Right renal pelvis (tissue), 4 donors: ENCODE measurements around the gene EIPR1. TPM values are rescaled to one million over a fixed set of nuclear protein-coding genes. Genes with fewer than 3 reads are reported as not detected.

Experiments
- DNase-seq, 4 donors: peaks; one replicate each; pipeline ENCODE4 v3.0.0-alpha.2; 2013; ENCODE audit warnings: low read depth in 4 of 4, low spot score in 3 of 4, missing footprints in 1 of 4
- polyA plus RNA-seq, 4 donors: library from polyadenylated mRNA; unstranded; fragments of 120-200 nt; gene quantifications; one replicate each; pipeline ENCODE4 v1.2.1, GENCODE V29; 2013; ENCODE audit not compliant: insufficient read length in 4 of 4

The EIPR1 gene
- polyA plus RNA-seq, 4 donors = 25.4 to 26.1 (median 25.6) TPM

DNA sequence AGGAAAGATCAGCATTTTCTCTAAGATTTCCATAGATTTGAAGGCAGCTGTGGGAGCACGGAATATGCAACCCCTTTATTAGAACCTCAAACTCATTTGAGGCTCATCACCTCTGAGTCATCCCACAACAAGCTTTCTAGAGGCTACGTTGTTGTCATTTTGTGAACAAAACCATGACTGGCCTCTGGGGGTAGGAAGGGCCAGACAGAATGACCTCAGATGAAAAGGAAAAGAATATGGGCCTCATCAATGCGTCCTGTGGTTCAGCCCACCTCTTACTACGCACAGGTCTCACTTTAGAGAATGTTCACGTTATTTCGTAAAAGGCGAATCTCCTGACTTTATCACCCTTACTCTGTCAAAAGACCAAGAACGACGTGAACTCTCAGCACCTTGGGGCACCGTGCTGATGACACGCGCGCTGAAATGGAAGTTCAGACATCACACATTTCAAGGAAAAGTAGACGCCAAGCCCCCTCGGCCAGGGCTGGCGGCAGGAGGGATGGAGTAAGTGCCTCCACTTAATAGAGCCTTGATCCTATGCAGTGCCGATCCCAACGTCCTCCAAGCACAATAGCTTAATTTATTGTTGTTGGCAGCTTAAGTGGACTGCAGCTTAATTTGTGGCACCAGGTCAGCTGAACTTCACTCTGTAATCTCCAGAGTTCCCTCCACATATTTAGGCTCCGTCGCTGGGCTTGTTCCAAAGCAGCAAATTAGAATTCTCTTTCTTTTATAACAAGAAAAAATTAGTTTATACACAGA lies 208.3 kb downstream of the EIPR1 start:
- no peak for DNase-seq

DNA sequence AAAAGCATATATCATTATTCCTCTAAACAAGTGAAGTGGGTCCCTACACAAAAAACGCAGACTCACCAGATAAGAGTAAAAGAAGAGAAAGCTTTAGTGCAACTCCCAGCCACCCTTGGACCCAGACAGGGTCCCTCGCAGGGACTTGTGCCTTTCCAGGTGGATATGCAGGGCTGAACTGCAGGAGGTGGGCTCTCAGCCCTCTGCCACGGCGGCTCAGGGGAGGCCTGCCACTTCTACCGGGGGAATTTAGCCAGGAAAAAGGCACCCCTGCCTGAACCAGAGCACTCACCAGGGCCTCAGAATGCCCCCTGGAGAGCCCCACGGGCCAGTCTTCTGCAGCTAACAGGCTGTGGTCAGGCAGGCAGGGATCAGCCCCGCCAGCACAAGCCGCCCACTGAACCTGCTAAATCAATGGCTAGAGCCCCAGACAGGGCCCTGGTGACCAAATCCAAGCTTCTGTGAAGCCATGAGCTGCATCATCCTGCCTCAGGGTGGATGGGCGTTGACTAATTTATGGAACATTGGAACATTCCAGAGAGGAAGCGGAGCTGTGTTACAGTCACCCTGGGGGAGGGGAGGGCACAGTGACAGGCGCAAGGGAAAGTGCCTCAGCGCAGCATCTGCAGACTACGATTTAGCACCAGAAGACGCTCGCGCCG lies 209.3 kb downstream of the EIPR1 start:
- no peak for DNase-seq

DNA sequence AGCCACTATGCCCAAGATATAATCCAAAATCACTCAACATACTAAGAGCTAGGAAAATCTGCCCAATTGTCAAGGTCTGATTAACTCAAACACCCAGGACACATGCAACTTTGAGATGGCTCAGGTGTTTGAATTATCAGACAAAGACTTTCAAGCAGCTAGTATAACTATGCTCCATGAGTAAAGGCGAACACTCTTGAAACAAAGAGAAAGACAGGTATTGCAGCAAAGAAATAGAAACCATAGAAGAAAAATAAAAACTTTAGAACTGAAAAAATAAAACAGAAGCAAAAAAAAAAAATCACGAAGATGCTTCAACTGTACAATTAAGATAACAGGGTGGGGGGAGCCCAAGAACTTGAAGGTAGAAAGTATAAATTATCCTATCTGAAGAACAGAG lies 214.2 kb downstream of the EIPR1 start:
- DNase-seq = no peak

DNA sequence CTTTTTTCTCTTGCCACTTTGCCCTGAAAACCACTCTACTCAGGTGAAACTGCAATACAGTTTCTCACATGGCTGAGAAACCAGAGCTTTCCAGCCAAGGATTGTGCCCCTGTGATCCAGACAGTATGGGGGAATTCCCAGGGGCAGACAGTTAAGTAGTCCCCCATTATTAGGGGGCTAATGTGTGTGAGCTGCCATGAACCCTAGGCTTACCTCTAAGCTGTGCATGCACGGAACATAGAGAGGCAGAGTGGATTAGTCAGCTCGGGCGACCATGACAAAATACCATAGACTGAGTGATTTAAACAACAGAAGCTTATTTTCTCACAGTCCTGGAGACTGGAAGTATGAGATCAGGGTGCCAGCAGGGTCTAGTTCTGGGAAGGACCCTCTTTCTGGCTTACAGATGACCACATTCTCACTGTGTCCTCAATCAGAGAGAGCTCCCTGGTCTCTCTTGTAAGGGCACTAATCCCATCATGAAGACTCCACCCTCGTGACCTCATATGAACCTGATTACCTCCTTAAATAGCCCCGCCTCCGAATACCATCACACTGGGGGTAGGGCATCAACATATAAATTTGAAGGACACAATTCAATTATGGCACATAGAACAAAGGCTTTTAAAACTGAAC lies 215.1 kb downstream of the EIPR1 start:
- no peak for DNase-seq

DNA sequence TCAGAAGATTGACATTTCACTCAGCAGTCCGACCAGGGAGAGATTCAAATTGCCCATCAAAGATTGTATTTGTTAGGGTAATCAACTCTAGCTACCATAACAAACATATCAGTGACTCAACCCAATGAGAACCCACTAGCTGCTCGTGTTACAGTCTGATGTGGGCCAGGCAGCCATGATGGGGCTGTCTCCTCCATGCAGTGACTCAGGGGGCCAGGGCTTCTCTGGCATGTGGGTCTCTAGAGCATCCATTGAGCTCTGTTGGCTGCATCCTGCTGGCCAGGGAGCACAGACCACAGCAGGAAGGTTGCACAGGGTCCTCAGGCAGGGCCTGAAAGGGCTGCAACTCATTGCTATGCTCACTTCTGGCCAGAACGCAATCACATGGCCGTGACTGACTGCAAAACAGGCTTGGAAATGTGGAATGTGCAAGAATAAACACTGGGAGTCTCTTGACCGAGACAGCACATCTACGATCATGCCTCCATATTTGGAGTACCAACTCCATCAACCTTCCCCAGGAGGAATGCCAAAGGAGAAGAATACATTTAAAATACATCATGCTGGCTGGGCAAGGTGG lies 216.8 kb downstream of the EIPR1 start:
- DNase-seq = no peak

DNA sequence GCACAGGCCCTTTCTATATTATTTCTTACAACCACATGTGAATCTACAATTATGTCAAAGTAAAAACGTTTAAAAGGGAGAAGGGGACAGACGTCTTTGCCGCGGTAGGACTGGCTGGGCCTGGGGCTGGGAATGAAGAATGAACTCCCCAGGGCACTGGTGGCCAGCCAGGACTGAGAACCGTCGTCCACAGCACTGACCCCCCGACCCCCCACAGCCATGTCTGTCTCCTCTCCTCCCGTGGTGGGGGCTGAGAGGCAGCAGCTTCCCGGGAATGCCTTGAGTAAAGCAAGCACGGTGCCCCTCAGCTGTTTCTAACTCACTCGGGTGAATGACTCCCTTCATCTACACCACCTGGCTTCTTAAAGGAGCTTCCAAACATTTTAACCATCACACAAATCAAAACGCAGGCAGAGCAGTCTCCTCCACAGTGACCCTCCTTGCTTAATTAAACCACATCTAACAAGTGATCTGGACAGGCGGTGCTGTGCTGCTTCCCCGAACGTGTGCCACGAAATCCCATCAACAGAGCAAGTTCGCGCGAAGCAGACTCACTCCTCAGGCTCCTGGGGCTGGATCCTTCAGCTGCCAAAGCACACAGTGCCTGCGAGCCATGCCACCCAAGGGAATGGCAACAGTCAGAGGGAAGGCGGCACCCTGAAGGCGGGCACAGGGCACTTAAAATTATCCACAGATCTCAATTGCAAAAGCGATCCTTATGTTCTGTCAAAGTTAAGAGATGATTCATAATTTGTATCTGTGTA lies 217.7 kb downstream of the EIPR1 start:
- DNase-seq = no peak

DNA sequence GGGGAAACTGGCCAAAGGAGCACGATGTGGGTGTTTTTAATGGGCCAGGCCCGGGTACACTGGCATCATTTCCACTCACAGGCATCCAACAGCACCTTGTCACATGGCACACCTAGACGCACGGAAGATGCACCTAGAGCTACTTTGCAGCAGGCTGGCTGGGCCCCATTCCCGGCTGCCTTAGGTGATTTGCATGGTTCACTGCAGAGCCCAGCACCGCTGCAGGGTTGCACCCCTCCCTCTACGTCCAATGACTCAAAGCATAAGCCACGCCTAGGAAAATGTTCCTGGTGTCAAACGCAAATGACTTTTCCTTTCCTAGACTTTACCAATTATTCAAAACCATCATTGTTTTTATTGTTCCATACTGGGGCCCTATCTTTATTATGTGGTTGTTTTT lies 222.9 kb downstream of the EIPR1 start:
- no peak for DNase-seq

DNA sequence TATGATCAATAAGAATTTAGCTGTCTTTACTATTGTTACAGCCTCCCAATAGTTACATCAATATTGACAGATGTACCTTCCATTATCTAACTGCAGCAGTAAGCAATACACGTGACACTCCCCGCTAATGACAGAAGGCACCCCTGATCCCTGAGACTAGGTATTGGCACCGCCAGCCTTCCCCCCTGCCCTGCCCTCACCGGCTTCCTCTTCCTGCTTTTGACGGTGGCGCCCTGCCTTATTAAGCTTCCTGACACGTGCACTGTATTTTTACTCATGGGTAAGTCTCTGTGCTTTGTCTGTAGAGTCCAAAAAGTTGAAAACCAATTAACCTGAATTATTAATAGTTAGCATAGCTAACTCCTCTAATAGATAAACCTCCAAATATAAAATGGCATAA lies 223.5 kb downstream of the EIPR1 start:
- no peak for DNase-seq

DNA sequence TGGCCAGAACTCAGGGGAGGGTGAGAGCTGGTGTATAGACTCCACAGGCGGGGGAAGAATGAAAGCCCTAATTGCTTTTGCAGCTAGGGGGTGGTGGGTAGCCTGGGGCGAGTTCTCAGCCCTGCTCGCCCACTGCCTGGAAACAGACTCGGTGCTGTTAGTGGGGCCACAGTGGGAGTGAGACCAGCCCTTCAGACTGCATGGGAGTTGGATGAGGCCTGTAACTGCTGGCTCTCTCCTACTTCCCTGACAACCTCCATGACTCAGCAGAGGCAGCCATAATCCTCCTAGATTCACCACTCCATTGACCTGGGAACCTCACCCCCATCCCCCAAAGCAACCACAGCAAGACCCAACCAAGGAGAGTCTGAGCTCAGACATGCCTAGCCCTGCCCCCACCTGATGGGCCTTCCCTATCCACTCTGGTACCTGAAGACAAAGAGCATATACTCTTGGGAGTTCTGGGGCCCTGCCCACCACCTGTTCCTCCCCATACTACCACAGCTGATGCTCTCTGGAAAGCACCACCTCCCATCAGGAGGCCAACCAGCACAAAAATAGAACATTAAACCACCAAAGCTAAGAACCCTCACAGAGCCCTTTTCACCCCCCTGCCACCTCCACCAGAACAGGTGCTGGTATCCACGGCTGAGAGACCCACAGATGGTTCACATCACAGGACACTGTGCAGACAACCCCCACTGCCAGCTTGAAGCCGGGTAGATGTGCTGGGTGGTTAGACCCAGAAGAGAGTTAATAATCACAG lies 226.3 kb downstream of the EIPR1 start:
- DNase-seq = no peak

DNA sequence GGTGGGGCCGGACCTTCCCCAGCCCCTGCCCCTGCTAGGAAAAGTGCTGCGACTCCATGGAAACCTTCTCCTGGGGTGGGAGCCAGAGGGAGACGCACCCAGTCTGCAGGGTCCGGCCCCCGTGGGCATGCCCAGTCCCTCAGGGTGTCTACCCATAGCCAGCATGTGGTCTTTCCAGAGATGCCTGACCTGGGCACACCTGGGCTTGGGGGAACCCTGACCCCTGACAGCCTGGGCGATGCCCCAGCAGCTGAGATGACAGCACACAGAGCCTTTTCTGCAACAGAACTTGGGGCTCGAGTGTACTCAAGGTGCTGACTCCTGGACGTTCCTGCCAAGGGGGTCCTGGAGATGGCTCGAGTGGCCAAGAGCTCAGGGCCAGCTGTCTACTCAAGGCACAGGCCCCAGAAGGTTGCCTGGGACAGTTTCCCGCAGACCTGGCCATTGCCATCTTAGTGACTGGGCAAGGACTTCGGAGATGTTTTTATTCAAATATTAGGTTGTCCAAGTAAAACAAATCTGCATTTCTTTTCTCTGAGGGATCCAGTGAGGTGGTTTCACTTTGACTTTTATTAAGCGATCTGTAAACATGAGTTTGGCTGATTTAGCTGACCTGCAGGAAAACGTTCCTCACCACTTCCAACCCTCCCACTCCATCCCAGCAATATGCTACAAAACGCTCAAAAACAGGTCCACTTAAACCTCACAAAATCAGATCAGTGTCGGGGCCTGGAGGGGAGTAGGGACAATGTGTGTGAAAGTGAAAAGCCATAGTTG lies 228.0 kb downstream of the EIPR1 start:
- no peak for DNase-seq

DNA sequence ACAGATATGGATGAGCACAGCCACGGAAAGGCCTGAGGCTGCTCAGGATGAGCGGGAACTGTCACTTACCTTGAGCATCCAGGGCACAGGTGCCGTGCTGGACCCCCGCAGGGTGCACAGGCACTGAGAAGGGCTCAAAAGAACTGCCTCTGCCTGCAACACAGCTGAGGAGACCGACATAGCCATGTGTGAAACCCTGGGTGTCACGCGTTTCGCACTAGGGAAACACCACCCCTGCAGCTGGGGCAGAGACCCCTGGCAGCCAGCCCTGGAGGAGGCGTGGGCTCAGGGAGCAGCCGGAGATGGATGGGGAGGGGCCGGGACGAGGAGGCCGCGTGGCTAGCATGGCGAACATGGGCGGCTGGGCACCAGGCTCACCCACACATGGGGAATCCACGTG lies 228.9 kb downstream of the EIPR1 start:
- DNase-seq = no peak

DNA sequence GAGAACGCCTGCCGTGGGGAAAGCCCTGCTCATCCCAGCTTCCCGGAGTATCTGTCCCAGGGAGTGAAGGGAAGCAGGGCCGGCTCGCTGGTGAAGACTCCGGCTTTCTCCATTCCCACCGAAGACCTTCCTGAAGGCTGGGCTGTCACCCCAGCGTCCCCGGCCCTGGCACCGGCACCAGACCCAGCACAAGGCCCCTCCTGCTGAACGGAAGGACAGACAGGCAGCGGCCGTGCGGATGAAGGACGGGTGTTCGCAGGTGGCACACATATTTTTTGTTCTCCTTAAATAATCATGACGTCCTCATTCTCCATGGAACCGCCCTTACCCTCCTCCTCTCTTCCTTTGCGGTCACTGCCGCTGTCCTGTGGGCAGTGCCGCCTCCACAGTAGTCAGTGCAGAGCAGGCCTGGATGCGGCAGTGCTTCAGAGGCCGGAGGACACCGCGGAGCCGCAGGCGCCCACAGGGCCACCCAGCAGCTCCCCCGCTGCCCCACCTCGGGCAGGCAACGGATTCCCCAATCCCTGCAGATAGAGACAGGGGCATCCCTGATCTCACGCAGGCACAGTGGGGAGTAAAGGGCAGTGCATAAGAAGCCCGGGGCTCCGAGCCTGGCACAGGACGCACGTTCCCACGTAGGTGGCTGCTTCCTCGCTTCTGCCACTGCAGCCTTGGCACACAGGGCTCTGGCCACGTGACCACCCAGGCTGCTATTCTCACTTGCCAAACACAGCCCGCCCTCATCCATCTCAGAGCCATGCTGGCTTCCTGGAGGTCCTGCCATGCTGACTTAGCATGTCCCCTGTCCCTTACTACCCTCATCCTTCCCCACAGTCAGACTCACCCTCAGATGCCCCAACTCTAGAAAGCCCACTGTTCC lies 229.7 kb downstream of the EIPR1 start:
- DNase-seq = no peak

DNA sequence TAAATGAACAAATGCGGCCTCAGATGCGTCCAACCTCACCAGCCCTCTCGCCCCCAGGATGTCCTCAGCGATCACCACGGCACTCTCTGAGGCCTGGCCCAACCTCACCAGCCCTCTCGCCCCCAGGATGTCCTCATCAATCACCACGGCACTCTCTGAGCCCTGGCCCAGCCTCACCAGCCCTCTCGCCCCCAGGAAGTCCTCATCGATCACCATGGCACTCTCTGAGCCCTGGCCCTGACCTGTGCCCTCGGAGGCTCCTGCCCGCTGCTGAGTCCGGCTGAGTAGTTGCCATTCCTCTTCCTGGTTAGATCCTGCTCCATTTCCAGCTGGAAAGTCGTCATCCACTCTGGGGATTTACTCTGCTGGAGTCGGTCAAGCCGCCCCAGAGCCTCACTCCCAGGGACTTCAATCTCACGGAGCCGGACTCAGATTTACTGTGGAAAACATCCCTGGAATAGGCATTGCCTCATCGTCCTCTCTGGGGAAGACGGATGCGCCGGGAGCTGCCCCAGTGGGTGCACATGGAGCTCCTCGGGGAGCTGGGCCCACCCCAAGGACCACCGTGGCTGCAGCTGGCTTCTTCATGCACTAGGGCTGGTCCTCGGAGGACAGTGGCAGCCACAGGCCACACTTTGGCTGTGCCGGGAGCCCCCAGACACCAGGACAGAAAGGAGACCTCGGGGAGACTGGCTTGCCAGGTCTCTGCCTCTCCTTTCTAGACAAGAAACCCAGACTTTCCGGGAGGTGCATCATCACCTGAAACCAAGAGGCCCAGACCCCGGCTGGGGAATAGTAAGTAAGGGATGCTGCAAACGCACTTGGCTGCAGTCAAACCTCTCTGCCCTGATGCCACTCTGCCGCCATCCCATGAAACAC lies 230.6 kb downstream of the EIPR1 start:
- DNase-seq = no peak

DNA sequence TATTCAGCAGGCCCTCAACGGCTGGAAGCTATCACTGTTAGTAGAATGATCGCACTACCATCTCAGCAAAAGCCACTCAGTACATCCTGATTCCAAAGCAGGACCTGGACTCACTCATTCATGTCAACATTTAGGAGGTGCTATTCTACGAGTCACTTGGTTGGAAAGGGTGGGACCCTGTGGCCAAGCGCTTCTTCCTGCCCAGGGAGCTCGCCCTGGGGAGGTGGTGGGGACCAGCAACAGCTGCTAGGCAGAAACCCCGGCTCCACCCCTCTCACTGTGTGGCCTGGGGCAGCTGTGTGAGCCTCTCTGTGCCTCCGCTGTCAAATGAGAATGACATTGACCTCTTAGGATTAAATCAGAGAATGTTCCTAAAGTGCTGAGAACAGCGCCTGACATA lies 231.4 kb downstream of the EIPR1 start:
- no peak for DNase-seq

DNA sequence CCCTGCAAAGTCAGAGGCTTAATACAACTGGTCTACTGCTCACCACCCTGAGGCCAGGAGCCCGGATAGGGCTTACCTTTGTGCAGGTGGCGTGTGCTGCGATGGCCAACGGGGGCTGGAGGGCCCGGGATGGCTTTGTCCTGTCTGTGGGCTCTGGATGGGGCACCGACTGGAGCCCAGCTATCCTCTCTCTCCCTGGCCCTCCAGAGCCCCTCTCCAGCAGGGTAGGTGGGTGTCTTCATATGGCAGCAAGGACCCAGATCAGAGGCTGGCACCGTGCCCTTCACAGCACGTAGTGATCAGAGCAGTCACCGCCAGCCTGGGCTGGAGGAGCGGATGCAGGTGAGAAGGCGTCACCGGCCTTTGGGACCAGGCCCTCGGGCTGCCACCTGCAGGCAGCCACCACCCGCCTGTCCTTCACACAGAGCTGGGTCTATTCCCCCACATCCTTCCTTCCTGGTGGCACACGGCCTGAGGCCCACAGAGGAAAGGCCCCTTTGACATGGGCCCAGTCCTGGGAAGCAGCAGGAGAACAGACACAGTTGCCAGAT lies 232.1 kb downstream of the EIPR1 start:
- no peak for DNase-seq

DNA sequence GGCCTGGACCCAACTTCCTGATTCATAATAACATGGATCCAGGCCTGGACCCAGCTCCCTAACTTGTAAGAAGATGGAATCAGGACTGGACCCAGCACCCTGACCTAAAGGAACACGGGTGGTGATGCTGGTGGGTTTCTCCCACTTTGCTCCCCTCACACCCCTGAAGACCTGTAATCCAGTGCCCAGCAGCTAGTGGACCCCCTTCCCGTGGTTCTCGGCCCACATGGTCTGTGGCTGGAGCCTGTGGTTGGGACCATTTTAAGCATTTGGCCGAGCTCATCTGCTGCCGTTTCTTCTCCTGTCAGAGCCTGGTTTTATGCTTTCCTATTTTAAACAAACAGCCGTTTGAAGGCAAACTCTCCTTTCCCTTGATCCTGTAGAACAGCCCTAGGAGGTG lies 232.8 kb downstream of the EIPR1 start:
- DNase-seq = no peak

DNA sequence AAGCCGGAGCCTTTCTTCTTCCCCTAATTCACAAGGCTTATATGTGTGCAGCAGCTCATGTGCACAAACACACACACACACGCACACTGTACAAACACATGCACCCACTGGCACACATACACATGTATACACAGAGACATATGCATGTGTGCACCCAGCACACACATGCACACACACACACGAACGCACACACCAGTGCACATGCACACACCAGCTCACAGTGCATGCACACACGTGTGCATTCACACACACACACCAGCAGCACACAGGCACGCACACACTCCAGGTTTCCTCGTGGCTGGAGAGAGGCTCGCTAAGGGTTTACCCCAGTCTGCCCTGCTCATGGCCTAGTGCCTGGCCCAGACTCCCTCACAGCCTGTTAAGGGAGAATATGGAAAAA lies 234.0 kb downstream of the EIPR1 start:
- no peak for DNase-seq
